HFF-Myc (cell line): Measurements from ENCODE around the gene DSG4.
"Not testable (repeated sequence)": the region's sequence is repeated elsewhere in the genome, so short reads cannot be mapped to it uniquely, and the experiment has no call there.

Experiments used
- DNase-seq: peaks from one replicate; pipeline ENCODE4 v3.0.0-alpha.2; 2011; ENCODE audit warnings: low read depth; ENCODE audit errors: extremely low read depth
- H3K4me3 ChIP-seq: replicated peaks from 2 replicates; pipeline ENCODE4 v1.5.1; 2011; ENCODE audit warnings: low read depth, mild to moderate bottlenecking, control low read depth, low read length
- CTCF ChIP-seq: IDR thresholded peaks from 2 replicates; pipeline ENCODE4 v1.5.1; 2012; ENCODE audit warnings: mild to moderate bottlenecking, low read depth, low read length, control low read depth; ENCODE audit errors: missing control alignments

DSG4 gene

GRCh38 chr18:31376477-31376876 is at the start of gene DSG4:
Gene DSG4, plus strand, starts transcription at chr18:31376777. Its CDS starts 135 bp downstream, at chr18:31376912.
- no peak for TF ChIP-seq CTCF
- H3K4me3 ChIP-seq = no peak within 1 kb of the TSS
- no peak for DNase-seq

GRCh38 chr18:31329787-31330438 is 46.7 kb upstream of the DSG4 start:
- DNase-seq = no peak
- no peak for TF ChIP-seq CTCF
- H3K4me3 ChIP-seq = no peak overlapping the region

GRCh38 chr18:31343454-31343853 is 33.1 kb upstream of the DSG4 start:
- no peak for TF ChIP-seq CTCF
- DNase-seq = no peak

GRCh38 chr18:31353336-31353735 is 23.2 kb upstream of the DSG4 start:
- DNase-seq, H3K4me3 ChIP-seq: not testable (repeated sequence)

More at GRCh38 chr18:31343454-31343853, 33.1 kb upstream of the DSG4 start:
- H3K4me3 ChIP-seq = no peak overlapping the region

- H3K4me3 ChIP-seq = no peak overlapping the region
- DNase-seq = no peak
- TF ChIP-seq CTCF = no peak
These were observed 21.6 kb upstream of the DSG4 start for GRCh38 chr18:31354990-31355389.

GRCh38 chr18:31356025-31356424 is 20.6 kb upstream of the DSG4 start:
- no peak overlapping the region for H3K4me3 ChIP-seq
- TF ChIP-seq CTCF = no peak
- no peak for DNase-seq

GRCh38 chr18:31364190-31364589 is 12.4 kb upstream of the DSG4 start:
- DNase-seq = no peak
- no peak for TF ChIP-seq CTCF
- no peak overlapping the region for H3K4me3 ChIP-seq
